ENCODE measurements around the gene HSPE1.

GRCh38 chr2:197498235-197498936, 1.8 kb upstream of the HSPE1 start:
- TF ChIP-seq CTCF (IDR thresholded peaks at IDR 0.05) (no peak), POLR2A (IDR thresholded peaks at IDR 0.05) (no peak)

Data from testis (tissue), 2 donors.